Activated CD4-positive, alpha-beta T cell treated with anti-CD3 and anti-CD28 coated beads for 24 hours (primary cell): ENCODE data around the gene LRRC56.
A peak's percentile ranks its signal among the peaks of the same experiment; 100 is the strongest.
"Not testable (repeated sequence)": the region's sequence is repeated elsewhere in the genome, so short reads cannot be mapped to it uniquely, and the experiment has no call there.

Experiments used
- DNase-seq, 2 donors: peaks; one replicate each; pipeline ENCODE4 v3.0.0-alpha.2; 2020; ENCODE audit warnings: low read depth in 2 of 2

Gene LRRC56

DNA sequence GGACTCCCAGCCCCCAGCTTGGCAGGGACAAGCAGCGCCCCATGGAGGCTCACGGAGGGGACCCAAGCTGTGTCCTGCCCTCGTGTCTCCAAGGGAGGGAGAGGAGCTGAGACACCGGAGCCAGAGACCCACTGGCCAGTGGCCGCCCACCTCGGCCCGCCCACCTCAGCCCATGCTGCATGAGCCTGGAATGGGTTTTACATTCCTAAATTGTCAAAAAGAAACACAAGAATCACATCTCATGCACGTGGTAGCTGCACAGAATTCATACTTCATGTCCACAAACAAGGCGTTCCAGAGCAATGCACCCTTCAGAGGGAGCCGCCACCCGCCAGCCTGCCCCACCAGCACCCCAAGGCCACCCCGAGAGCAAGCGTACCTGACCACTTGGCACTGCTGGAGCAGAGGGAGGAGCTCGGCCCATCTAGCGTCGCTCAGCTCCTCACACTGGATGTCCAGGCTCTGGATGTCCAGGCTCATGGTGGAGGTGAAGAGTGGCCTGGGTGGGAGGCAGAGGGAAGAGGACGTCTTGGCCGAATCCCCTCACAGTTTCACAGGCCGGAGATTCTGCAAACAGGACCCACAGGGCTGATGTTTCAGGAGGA, 35.5 kb upstream of the LRRC56 start:
- no peak for DNase-seq

DNA sequence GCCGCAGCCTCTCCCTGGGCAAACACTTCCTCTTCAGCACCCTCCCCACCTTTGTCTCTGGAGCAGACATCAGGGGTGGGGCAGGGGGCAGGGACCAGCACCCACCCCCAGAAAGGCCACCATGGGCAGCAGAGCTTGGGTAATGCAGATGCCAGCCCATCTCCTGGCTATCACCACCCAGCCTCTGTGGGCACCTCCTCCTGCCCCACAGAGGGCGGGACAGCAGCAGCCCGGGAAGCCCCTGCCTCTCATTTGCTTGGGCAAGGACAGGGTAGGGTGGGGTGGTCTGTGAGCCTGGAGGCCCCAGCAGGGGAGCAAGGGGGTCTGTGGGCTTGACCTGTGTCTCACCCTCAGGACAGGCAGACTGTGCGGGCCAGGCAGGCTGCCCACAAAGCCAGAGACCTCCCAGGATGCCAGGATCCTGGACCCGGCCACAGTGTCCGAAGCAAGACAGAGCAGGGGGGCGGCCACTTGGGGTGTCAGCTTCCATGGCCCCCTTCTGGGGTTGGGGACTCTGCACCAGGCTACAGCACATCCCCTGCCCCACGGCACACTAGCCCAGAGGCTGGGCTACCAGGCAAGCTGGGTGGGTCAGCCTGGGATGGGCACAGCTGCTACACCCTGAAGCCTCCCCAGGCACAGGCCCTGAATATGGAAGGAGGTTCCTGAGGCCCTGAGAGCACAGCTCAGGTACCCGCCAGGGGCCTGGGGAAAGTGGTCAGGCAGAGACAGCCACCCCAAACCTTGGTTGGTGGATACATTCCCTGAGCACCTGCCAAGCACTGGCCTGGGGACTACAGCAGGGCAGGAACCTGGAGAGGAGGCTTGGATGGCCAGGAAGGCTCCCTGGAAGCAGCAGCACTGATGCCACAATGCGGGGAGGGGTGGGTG, 34.8 kb upstream of the LRRC56 start:
- DNase-seq, result no peak

DNA sequence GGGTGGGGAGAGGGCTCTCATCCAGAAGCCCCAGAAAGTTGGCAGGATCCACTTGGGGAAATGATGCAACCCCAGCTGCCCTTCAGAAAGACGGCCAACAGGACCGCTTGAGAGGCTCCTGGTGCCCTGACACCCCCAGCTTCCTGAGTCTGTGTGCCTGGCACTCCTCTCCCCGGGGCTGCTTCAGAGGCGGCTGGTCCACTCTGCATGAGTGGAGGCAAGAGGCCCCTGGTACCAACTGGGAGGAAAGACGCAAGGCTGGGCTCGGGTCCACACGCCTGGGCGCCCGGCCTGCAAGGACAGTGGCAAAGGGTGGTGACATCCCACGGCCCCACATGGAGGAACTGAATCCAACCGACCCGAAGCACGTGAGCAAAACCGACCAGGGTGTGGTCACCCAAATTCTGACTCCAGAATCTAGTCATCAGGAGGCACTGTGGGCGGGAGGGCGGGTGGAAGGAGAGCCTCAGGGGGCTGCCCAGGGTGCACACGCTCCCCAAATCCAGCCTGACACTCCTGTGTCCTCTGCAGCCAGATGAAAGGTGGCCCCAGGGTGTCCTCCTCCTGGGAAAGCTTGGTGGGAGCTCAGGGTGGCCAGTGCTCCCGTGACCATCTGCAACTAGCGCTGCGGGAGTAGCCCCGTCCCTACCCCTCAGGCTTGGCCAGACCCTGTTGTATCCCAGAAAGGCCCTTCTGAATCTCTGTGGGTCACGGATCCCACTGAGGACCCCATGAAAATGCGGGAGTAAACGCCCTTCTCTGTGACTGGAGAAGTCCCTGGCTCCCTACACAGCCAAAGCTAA, 33.9 kb upstream of the LRRC56 start:
- DNase-seq, result no peak

GRCh38 chr11:504053-504993, 33.0 kb upstream of the LRRC56 start:
- no peak for DNase-seq

DNA sequence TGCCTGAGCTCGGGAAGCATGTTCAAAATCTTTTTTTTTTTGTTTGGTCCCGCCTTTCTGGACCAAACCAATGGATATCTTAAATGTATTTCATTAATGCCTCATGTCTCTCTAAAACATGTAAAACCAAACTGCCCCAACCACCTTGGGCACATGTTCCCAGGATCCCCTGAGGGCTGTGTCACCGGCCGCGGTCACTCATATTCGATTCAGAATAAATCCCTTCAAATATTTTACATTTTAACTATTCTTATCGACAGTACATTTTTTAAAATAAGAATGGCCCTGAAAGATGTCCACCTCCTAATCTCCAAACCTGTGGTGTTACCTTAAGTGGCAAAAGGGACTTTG, 32.4 kb upstream of the LRRC56 start:
- no peak for DNase-seq

DNA sequence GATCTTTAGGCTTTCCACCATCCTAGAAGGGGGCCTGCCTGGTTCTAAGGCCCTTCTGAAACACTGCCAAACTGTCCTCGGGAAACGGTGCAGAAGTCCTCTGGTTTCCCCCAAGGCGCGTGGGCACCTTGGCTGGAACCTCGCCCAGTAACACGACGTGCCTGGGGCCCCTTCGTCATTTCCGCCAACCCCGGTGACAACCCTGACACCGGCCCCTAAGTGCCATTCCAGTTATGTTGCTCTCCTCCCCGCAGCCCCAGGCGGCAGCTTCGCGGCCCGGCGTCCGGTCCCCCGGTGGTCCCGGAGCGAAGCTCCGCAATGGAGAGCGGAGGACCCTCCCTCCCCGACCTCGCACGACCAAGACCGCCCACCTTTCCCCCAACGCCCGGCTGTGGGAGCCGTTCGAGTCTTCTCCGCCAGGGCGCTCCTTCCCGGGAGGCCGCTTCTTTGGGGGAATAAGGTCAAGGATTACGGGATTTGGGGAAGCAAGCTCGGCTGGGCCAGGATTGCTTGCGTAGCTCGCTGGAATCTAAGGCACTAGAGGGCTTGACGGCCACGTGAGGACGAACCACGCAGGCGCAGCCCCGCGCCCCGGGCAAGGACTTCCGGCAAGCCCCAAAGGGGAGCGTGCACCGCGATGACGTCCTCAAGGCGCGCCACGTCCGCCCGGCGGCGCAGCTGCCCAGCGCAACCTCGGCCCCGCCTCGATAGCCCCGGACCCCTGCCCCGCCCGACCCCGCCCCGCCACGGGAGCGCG, 30.9 kb upstream of the LRRC56 start:
- peak; percentile 93 to 98 for DNase-seq

- peak; percentile 100 for DNase-seq
These were observed 30.2 kb upstream of the LRRC56 start, which contains the start of gene RNH1 for GRCh38 chr11:506995-507726. Gene RNH1 (minus strand): TSS chr11:507242. CDS start chr11:502162, 5,080 bp downstream.

DNA sequence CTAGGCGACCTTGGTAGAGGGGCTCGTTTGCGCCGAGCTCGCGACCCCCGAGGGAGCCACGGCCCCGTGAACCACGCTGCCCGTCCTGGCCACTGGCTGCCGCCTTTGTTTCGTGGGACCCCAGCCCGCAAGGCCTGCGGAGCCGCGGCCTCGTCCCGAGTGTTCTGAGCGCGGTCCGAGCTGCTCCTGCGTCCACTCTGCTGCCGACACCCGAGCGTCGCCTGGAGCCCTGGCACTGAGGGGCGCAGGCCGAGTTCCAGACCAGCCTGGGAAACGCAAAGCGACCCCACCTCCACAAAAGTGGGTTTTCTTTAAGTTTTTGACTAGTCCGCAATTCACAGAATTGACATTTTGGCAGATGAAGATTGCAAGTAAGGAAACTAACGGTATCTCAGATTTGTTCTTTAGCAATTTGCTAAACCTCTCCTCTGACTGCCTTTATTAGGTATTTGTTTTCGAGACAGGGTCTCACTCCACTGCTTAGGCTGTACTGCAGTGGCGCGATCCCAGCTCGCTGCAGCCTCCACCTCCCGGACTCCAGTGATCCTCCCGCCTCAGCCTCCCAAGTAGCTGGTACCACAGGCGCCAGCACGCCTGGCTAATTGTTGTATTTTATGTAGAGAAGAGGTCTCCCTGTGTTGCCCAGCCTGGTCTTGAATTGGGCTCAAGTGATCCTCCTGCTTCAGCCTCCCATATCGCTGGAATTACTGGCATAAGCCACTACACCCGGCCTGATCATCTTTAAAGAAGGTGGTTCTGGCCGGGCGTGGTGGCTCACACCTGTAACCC, 29.4 kb upstream of the LRRC56 start:
- DNase-seq, result no peak

DNA sequence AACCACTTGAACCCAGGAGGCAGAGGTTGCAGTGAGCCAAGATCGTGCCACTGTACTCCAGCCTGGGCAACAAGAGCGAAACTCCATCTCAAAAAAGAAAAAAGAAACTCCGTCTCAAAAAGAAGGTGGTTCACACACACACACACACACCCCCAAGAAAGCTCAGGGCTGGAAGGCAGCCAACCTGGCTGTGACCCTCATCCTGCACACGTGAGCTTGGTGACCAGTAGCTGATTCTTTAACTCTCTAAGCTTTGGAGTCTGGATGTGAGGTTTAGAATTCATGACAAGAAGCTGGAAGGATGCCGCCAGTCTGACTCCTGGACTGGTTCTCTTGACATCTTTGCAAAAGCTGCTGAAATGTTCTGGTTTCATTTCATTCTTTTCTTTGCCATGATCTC, 28.4 kb upstream of the LRRC56 start:
- DNase-seq, result no peak

GRCh38 chr11:512761-513595, 24.3 kb upstream of the LRRC56 start:
- DNase-seq, result no peak

- DNase-seq, result no peak
These were observed 22.7 kb upstream of the LRRC56 start for GRCh38 chr11:514606-515005.

DNA sequence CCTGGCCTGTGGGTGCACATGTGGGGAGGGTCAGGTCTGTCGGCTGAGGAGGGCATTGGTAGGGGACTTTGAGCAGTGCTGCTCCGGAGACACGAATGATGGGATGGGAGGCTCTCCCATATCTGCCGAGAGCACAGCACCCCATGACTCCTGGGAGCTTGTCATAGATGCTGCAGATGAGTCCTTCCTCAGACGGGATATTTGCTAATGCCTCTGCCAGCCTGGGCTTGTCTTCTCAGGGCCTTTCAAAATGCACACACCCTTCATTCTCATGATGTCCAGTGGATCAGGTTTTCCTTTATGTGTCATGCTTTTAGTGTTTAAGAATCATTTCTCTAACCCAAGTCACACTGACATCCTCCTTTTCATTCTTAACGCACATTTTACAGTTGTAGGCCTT, 22.2 kb upstream of the LRRC56 start:
- DNase-seq, result no peak

DNA sequence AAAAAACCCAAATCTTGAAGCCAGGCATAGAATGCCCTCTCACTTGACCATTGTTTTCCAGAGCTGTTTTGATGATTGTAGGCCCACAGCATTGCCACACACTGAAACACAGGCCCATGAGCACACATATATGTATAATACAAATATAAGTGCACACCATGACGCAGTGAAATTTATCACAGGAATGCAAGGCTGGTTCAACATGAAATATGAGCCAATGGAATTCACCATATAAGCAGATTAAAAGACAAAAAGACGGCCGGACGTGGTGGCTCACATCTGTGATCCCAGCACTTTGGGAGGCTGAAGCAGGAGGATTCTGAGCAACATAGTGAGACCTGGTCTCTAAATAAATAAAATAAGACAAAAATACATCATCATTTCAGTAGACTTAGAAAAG, 20.9 kb upstream of the LRRC56 start:
- no peak for DNase-seq

DNA sequence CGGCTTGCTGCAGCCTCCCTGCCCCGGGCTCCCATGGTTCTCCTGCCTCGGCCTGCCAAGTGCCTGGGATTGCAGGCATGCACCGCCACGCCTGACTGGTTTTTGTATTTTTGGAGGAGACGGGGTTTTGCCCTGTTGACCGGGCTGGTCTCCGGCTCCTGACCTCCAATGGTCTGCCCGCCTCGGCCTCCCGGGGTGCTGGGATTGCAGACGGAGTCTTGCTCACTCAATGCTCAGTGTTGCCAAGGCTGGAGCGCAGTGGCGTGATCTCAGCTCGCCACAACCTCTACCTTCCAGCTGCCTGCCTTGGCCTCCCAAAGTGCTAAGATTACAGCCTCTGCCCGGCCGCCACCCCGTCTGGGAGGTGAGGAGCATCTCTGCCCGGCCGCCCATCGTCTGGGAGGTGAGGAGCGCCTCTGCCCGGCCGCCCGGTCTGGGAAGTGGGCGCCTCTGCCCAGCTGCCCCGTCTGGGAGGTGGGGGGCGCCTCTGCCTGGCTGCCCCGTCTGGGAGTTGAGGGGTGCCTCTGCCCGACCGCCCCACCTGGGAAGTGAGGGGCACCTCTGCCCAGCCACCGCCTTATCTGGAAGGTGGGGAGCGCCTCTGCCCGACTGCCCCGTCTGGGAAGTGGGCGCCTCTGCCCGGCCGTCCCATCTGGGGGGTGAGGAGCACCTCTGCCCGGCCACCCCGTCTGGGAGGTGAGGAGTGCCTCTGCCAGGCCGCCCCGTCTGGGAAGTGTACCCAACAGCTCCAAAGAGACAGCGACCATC, 20.2 kb upstream of the LRRC56 start:
- DNase-seq, result not testable (repeated sequence)

DNA sequence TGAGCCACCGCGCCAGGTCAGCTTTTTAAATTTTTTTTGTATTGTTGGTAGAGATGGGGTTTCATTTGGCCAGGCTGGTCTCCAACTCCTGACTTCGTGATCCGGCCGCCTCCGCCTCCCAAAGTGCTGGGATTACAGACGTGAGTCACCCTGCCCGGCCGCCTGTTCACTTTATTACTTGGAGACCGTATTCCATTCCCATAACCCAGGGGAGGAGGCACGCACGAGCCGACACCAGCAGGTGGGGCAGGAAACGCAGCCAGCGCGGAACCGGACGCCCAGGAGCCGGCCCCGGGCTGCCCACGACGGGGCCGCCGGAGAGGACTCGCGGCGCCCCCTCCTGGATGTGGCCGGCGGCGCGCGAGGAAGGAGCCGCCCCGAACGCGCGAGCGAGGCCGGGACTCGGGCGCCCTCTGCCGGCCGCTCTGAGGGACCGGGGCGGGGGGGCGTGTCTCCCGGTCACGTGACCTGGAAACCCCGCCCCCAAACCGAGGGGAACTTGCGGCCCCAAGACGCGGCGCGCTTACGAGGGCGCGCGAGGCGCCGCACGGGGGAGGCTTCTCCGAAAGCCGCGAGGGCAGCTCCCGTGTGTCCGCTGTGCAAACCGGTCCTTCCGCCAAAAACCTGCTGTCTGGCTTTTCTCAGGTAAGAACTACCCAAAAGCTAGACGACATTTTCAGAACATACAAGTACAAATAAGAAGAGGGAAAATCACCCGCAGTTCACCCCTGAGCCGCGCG, 18.7 kb upstream of the LRRC56 start:
- DNase-seq, result peak; percentile 79 to 81

DNA sequence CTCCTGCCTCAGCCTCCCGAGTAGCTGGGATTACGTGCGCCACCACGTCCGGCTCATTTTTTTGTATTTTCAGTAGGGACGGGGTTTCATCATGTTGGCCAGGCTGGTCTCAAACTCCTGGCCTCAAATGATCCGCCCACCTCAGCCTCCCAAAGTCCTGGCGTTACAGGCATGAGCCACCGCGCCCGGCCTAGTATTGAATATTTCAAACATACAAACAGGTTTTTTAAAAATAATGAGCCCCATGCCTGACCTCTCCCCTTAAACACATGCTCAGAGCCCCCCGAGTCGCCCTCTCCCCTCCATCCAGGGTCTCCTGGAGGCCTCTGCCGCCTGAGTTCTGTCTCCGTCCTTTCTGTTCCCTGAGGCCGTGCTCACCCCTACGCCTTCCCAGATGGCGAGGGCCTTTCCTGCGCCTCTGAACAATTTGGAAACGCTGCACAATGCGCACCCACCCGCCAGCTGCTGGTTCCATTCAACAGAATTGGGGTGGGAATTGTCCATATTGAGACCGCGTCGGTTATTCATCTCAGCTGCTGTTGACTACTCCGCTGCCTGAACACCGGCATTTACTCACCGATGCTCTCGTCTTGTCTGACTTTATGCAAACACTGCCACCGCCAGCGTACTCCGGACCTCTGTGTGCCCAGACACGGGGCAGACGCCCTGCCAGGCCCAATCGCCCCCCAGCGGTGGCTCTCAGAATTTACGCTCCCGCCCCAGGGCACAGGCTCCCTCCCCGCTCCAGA, 16.7 kb upstream of the LRRC56 start:
- DNase-seq, result no peak
